Stimulated activated naive CD8-positive, alpha-beta T cell treated with anti-CD3 and anti-CD28 coated beads, Interleukin-15, Interleukin-2, amounts not matched to agents 100 ng/mL and 50 ng/mL, for 24 hours (primary cell): ENCODE data around the gene CTF1.

ENCODE experiments used
- H3K27ac Mint-ChIP-seq: one replicate; pipeline ENCODE4 v1.8.0; 2021; ENCODE audit warnings: mild to moderate bottlenecking, mixed read lengths
- H3K27me3 Mint-ChIP-seq: one replicate; pipeline ENCODE4 v1.8.0; 2021; ENCODE audit warnings: mixed read lengths
- H3K36me3 Mint-ChIP-seq: one replicate; pipeline ENCODE4 v1.8.0; 2021; ENCODE audit warnings: low read depth, mixed read lengths
- H3K4me1 Mint-ChIP-seq: one replicate; pipeline ENCODE4 v1.8.0; 2021; ENCODE audit warnings: low read depth, mixed read lengths
- H3K4me3 Mint-ChIP-seq: one replicate; pipeline ENCODE4 v1.8.0; 2021; ENCODE audit warnings: mild to moderate bottlenecking, mixed read lengths
- H3K9me3 Mint-ChIP-seq: one replicate; pipeline ENCODE4 v1.8.0; 2021; ENCODE audit warnings: mixed read lengths

Gene CTF1

DNA sequence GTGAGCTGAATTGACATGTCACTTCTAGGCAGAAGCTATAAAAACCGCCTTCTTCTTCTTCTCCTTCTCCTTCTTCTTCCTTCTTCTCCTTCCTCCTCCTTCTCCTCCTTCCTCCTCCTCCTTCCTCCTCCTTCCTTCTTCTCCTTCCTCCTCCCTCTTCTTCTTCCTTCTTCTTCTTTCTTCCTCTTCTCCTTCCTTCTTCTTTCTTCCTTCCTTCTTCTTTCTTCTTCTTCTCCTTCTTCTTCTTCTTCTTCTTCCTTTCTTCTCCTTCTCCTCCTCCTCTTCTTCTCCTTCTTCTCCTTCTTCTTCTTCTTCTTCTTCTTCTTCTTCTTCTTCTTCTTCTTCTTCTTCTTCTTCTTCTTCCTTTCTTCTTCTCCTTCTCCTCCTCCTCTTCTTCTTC lies 22.2 kb downstream of the CTF1 start:
- Mint-ChIP-seq H3K36me3 (no peaks in the 10 kb centered on the region), H3K27me3 (no peaks in the 10 kb centered on the region), H3K4me1 (peaks cover 6% of the 10 kb centered on the region), H3K27ac (no peak overlapping the region), H3K9me3 (no peaks in the 10 kb centered on the region), H3K4me3 (no peak overlapping the region)

GRCh38 chr16:30920891-30921290 lies 24.5 kb downstream of the CTF1 start:
- no peaks in the 10 kb centered on the region for H3K9me3 Mint-ChIP-seq
- H3K4me3 Mint-ChIP-seq: no peak overlapping the region
- H3K27me3 Mint-ChIP-seq: no peaks in the 10 kb centered on the region
- peaks cover 10% of the 10 kb centered on the region for H3K4me1 Mint-ChIP-seq
- no peak overlapping the region for H3K27ac Mint-ChIP-seq
- no peaks in the 10 kb centered on the region for H3K36me3 Mint-ChIP-seq

- Mint-ChIP-seq H3K9me3 (no peaks in the 10 kb centered on the region), H3K27ac (peak overlapping the region; percentile 100), H3K4me3 (peak overlapping the region; percentile 100), H3K27me3 (no peaks in the 10 kb centered on the region), H3K4me1 (peaks cover 10% of the 10 kb centered on the region), H3K36me3 (no peaks in the 10 kb centered on the region)
These were observed 25.0 kb downstream of the CTF1 start for GRCh38 chr16:30921459-30921747.

DNA sequence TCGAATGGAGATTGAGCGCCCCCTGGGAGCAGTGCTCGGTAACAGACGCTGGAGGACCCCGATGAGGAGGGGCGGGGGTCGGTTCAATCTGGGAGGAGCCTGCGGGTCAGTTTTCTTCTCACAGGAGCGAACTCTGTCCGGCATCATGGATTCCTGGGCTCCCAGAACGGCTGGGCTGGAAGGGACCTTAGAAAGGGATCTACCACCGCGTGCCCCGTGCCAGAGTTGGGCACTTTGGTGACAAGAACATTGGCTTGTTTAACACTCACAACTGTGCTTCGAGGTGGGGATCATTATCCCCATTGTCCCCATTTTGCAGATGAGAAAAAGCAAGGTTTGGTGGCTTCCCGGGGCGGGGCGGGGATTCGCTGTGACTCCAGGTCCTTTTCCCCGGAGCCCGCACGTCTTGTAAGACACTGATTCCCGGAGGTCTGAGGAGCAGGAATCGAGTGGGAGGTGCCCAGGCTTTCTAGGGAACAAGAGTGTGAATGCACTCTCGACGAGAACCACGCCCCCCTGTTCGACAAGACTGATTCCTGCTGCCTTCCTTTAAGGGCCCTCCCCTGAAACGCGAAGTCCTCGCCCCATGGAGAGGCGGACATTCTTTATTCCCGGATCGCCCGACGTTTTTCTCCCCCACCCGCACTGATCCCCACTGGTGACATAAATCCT lies 25.5 kb downstream of the CTF1 start:
- peaks cover 10% of the 10 kb centered on the region for H3K4me1 Mint-ChIP-seq
- H3K27ac Mint-ChIP-seq: peak overlapping the region; percentile 100
- no peaks in the 10 kb centered on the region for H3K9me3 Mint-ChIP-seq
- H3K36me3 Mint-ChIP-seq: no peaks in the 10 kb centered on the region
- H3K27me3 Mint-ChIP-seq: no peaks in the 10 kb centered on the region
- peak overlapping the region; percentile 100 for H3K4me3 Mint-ChIP-seq

GRCh38 chr16:30922420-30922959 lies 26.1 kb downstream of the CTF1 start:
- Mint-ChIP-seq H3K27me3 (no peaks in the 10 kb centered on the region), H3K9me3 (no peaks in the 10 kb centered on the region), H3K27ac (peak overlapping the region; percentile 100), H3K36me3 (no peaks in the 10 kb centered on the region), H3K4me1 (peaks cover 10% of the 10 kb centered on the region), H3K4me3 (peak overlapping the region; percentile 100)

DNA sequence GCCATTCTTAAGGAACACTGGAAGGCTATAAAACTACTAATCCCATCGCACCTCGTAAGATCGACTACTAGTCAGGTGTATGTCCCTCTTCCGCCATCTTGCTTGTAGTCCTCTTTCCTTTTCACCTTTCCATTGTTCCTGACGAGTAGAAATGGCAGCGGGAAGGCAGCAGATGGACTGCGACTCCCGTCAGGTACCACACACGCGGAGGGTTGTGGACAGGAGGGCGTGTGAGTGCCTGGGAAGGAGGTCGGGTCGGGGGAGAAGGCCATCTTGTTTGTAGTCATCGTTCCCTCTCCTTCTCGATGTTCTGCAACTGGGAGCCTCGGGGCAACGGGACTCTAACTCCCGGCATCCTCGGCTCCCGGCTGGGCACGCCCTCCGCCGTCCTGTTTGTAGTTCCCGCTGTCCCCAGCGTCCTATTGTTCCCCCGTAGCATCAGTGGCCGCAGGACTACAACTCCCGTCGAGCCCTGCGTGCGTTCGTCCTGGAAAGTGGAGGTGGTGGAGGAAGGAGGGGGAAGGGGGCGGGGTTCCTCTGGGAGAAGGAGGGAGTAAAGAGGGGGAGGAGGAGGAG lies 26.6 kb downstream of the CTF1 start:
- Mint-ChIP-seq H3K4me1 (peaks cover 10% of the 10 kb centered on the region), H3K27me3 (no peaks in the 10 kb centered on the region), H3K9me3 (no peaks in the 10 kb centered on the region), H3K27ac (peak overlapping the region; percentile 100), H3K4me3 (peak overlapping the region; percentile 100), H3K36me3 (no peaks in the 10 kb centered on the region)

- H3K36me3 Mint-ChIP-seq: no peaks in the 10 kb centered on the region
- H3K4me1 Mint-ChIP-seq: peaks cover 10% of the 10 kb centered on the region
- H3K4me3 Mint-ChIP-seq: peak within 1 kb of the TSS; percentile 100
- H3K27me3 Mint-ChIP-seq: no peaks in the 10 kb centered on the region
- H3K27ac Mint-ChIP-seq: peak within 1 kb of the TSS; percentile 100
- no peaks in the 10 kb centered on the region for H3K9me3 Mint-ChIP-seq
These were observed 27.2 kb downstream of the CTF1 start, which contains the start of gene FBXL19 for GRCh38 chr16:30923554-30924075. TSS of gene FBXL19 (plus strand) at chr16:30923572. CDS start at chr16:30925755, 2,183 bp downstream.

GRCh38 chr16:30924076-30924912 lies 27.9 kb downstream of the CTF1 start:
- Mint-ChIP-seq H3K36me3 (peaks cover 5% of the 10 kb centered on the region), H3K27ac (peak overlapping the region; percentile 40), H3K27me3 (no peaks in the 10 kb centered on the region), H3K4me1 (peaks cover 10% of the 10 kb centered on the region), H3K4me3 (peak overlapping the region; percentile 78), H3K9me3 (no peaks in the 10 kb centered on the region)

DNA sequence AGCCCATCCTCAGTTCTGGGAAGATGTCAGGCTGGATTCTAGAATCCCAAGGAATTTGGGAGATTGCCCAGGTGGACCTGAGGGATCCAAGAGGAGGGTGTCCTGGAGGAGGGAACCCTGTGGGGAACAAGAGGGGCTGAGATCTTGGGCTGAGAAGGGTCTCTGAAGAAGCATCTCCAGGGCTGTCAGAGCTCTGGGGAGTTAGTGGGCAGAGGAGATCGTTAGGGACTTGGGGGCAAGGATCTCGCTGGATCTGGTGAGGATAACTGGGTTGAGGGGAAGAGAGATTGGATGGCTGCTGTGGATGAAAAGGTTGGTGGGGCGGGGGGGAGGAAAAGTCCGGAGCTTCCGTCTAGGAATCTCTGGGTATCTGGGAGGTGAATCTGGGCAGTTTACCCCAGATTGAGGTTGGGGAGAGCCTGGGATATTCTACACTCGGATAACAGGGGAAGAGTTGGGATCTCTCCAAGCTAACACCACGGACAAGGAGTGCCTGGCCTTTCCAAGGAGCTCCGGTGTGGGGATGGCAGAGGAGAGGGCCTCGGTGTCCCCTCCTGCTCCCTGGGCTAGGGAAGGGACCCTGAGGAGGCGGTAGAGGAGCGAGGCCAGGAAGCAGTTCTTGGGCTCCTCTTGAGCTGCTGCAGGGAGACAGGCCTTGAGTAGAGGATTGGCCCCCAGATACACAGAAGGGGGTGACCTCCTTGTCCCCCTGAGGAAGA lies 28.7 kb downstream of the CTF1 start:
- Mint-ChIP-seq H3K4me1 (peaks cover 10% of the 10 kb centered on the region), H3K27me3 (no peaks in the 10 kb centered on the region), H3K4me3 (peak overlapping the region; percentile 78), H3K27ac (peak overlapping the region; percentile 40), H3K36me3 (peaks cover 5% of the 10 kb centered on the region), H3K9me3 (no peaks in the 10 kb centered on the region)

GRCh38 chr16:30925632-30925987 lies 29.2 kb downstream of the CTF1 start:
- H3K27ac Mint-ChIP-seq: no peak overlapping the region
- no peak overlapping the region for H3K4me3 Mint-ChIP-seq
- H3K4me1 Mint-ChIP-seq: peaks cover 10% of the 10 kb centered on the region
- no peaks in the 10 kb centered on the region for H3K9me3 Mint-ChIP-seq
- H3K36me3 Mint-ChIP-seq: peaks cover 5% of the 10 kb centered on the region
- no peaks in the 10 kb centered on the region for H3K27me3 Mint-ChIP-seq

- no peak overlapping the region for H3K4me3 Mint-ChIP-seq
- no peaks in the 10 kb centered on the region for H3K27me3 Mint-ChIP-seq
- peaks cover 10% of the 10 kb centered on the region for H3K36me3 Mint-ChIP-seq
- H3K9me3 Mint-ChIP-seq: no peaks in the 10 kb centered on the region
- H3K27ac Mint-ChIP-seq: no peak overlapping the region
- H3K4me1 Mint-ChIP-seq: peaks cover 10% of the 10 kb centered on the region
These were observed 29.8 kb downstream of the CTF1 start for GRCh38 chr16:30925995-30926811.

DNA sequence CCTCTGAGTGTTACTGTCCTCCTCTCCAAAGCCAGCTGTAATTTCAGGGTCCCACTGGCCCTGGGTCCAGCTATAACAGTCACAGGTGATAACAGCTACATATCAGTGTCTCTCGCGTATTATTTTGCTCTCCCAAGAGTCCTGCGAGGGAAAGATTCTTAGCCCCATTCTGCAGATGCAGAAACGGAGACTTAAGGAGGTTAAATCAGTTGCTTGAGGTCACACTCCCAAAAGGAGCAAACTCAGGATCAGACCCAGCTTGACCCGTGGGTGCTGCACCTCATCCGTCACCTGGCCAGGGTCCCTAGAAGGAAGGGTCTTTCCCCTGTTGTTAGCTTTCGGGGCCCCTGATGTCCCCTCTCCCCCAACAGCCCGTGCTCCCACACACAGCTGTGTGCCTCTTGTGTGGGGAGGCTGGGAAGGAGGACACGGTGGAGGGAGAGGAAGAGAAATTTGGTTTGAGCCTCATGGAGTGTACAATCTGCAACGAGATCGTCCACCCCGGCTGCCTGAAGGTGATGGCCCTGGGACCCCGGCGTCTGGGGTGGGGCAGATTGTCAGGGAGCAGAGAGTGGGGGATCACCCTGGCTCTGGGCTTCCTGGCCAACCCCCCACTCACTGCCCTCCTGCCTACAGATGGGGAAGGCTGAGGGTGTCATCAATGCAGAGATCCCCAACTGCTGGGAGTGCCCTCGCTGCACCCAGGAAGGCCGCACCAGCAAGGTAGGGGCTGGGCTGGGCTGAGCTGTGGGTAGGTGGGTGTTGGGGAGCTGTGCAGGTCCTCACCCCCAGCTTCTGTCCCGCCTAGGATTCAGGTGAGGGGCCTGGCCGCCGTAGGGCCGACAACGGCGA lies 30.7 kb downstream of the CTF1 start:
- Mint-ChIP-seq H3K36me3 (peaks cover 14% of the 10 kb centered on the region), H3K9me3 (no peaks in the 10 kb centered on the region), H3K4me1 (peaks cover 5% of the 10 kb centered on the region), H3K27ac (no peak overlapping the region), H3K27me3 (no peaks in the 10 kb centered on the region), H3K4me3 (no peak overlapping the region)

DNA sequence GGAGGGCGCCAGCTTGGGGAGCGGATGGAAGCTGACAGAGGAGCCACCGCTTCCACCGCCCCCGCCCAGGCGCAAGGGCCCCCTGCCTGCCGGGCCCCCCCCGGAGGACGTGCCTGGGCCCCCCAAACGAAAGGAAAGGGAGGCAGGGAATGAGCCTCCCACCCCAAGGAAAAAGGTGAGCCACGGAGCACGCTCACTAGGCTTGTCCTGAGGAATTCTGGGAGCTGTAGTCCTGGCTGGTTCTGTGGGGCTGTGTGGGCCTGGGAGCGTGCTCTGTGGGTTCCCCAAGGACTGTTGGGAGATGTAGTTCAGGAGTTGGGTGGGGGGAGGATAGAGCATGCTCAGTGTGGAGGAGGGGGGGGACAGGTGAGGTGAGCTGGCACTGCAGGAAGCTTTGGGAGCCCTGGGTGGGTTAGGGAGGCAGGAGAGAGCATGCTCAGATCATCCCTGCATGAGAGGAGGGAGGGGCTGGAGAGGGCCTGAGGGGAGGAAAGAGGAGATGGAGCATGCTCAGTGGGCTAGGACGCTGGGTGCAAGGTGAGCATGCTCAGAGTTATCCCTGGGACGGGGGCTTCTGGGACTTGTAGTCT lies 31.5 kb downstream of the CTF1 start:
- peaks cover 19% of the 10 kb centered on the region for H3K36me3 Mint-ChIP-seq
- H3K27me3 Mint-ChIP-seq: no peaks in the 10 kb centered on the region
- H3K4me3 Mint-ChIP-seq: no peak overlapping the region
- no peaks in the 10 kb centered on the region for H3K9me3 Mint-ChIP-seq
- no peak overlapping the region for H3K27ac Mint-ChIP-seq
- peaks cover 5% of the 10 kb centered on the region for H3K4me1 Mint-ChIP-seq
